B cell (primary cell): ENCODE results near the gene ITPKB.

Source experiments
- CTCF ChIP-seq: fragments of 200-600 bp; IDR thresholded peaks from one replicate; pipeline ENCODE4 v1.8.0; 2022; ENCODE audit warnings: antibody characterized with exemption, mild to moderate bottlenecking
- EZH2 ChIP-seq: IDR thresholded peaks from 2 replicates; pipeline ENCODE4 v1.6.1; 2012; ENCODE audit warnings: borderline replicate concordance, low read depth, mild to moderate bottlenecking, moderate library complexity, low read length; ENCODE audit not compliant: insufficient read depth, poor library complexity, severe bottlenecking

GRCh38 chr1:226680653-226681052 lies 58.4 kb downstream of the ITPKB start:
- TF ChIP-seq EZH2 (no peak), CTCF (no peak)
